Gastrocnemius medialis (tissue), 4 donors: ENCODE data around the gene CASK.

Experiments used
- POLR2A ChIP-seq, 2 donors: fragments of 450-650 bp; IDR thresholded peaks; one replicate each; pipeline ENCODE4 v1.6.1; 2017; ENCODE audit warnings: antibody characterized with exemption in 2 of 2, mild to moderate bottlenecking in 2 of 2, moderate library complexity in 2 of 2
- TF ChIP-seq, protein P1 (sequence below), 5 experiments: fragments of 450-650 bp in 3 of 5; fragments of 200-600 bp in 2 of 5; sonication (generic) in 2 of 5; IDR thresholded peaks in 4 of 5; conservative IDR thresholded peaks in 1 of 5; 1 replicate in 4 of 5; 2 replicates in 1 of 5; pipeline ENCODE4 v1.5.1; 2016 to 2019; ENCODE audit warnings: antibody characterized with exemption in 5 of 5, mild to moderate bottlenecking in 3 of 5, moderate library complexity in 3 of 5

DNA sequence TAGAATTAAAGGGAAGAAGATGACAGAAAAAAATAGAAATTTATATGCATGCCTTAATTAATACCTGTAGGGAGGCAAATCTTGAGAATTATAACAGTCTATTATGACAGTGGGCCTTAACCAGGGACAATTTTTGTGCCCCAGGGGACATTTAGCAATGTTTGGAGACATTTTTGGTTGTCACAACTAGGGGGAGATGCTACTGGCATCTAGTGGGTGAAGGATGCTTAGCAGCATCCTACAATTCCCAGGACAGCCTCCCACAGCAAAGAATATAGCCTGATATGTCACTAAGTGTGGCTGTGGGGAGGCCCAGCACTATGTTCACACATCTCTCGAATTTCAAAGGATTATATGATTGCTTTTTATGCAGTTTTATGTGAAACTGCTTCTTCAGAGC lies 188.8 kb downstream of the CASK start:
- TF ChIP-seq, protein P1, sequence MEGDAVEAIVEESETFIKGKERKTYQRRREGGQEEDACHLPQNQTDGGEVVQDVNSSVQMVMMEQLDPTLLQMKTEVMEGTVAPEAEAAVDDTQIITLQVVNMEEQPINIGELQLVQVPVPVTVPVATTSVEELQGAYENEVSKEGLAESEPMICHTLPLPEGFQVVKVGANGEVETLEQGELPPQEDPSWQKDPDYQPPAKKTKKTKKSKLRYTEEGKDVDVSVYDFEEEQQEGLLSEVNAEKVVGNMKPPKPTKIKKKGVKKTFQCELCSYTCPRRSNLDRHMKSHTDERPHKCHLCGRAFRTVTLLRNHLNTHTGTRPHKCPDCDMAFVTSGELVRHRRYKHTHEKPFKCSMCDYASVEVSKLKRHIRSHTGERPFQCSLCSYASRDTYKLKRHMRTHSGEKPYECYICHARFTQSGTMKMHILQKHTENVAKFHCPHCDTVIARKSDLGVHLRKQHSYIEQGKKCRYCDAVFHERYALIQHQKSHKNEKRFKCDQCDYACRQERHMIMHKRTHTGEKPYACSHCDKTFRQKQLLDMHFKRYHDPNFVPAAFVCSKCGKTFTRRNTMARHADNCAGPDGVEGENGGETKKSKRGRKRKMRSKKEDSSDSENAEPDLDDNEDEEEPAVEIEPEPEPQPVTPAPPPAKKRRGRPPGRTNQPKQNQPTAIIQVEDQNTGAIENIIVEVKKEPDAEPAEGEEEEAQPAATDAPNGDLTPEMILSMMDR (IDR thresholded peaks at IDR 0.05 in 4 of 5, conservative IDR thresholded peaks at IDR 0.05 in 1 of 5): peak in 2 of 5 experiments; percentile 10 to 34
- no peak for TF ChIP-seq POLR2A (IDR thresholded peaks at IDR 0.05)
